HG03520 (cell line): Measurements from ENCODE around the gene MKI67.
"Not testable (repeated sequence)": the region's sequence is repeated elsewhere in the genome, so short reads cannot be mapped to it uniquely, and the experiment has no call there.

Experiments used
- ATAC-seq: cut with Tn5 transposase; IDR thresholded peaks from one replicate; pipeline ENCODE4 v1.9.1; 2021; ENCODE audit warnings: mild to moderate bottlenecking, moderate library complexity; ENCODE audit not compliant: unreplicated experiment

The MKI67 gene

GRCh38 chr10:128150561-128150960 lies 24.3 kb upstream of the MKI67 start:
- ATAC-seq = no peak

- ATAC-seq = peak; percentile 88
Measured at GRCh38 chr10:128150045-128150493, 23.8 kb upstream of the MKI67 start.

- no peak for ATAC-seq
Measured at GRCh38 chr10:128149267-128150014, 23.2 kb upstream of the MKI67 start.

- no peak for ATAC-seq
Measured at GRCh38 chr10:128147669-128148068, 21.4 kb upstream of the MKI67 start.

- ATAC-seq = peak; percentile 46
Measured at GRCh38 chr10:128147064-128147463, 20.8 kb upstream of the MKI67 start.

- ATAC-seq = no peak
Measured at GRCh38 chr10:128144547-128144946, 18.3 kb upstream of the MKI67 start.

GRCh38 chr10:128143531-128143930 lies 17.3 kb upstream of the MKI67 start:
- no peak for ATAC-seq

- ATAC-seq = no peak
Measured at GRCh38 chr10:128140425-128140824, 14.2 kb upstream of the MKI67 start.

GRCh38 chr10:128138429-128138828 lies 12.2 kb upstream of the MKI67 start:
- ATAC-seq = not testable (repeated sequence)

GRCh38 chr10:128137877-128138276 lies 11.7 kb upstream of the MKI67 start:
- ATAC-seq = no peak

- no peak for ATAC-seq
Measured at GRCh38 chr10:128130051-128130450, 3.8 kb upstream of the MKI67 start.

- no peak for ATAC-seq
Measured at GRCh38 chr10:128128582-128128981, 2.4 kb upstream of the MKI67 start.

GRCh38 chr10:128125416-128125943 lies 743 bp downstream of the MKI67 start:
- no peak for ATAC-seq

GRCh38 chr10:128124813-128125403 lies 1.3 kb downstream of the MKI67 start:
- ATAC-seq = no peak

GRCh38 chr10:128123846-128124245 lies 2.4 kb downstream of the MKI67 start:
- no peak for ATAC-seq

GRCh38 chr10:128122931-128123330 lies 3.3 kb downstream of the MKI67 start:
- ATAC-seq = no peak

GRCh38 chr10:128121750-128122412 lies 4.3 kb downstream of the MKI67 start:
- no peak for ATAC-seq

- no peak for ATAC-seq
Measured at GRCh38 chr10:128116851-128117615, 9.2 kb downstream of the MKI67 start.

GRCh38 chr10:128116187-128116586 lies 10.0 kb downstream of the MKI67 start:
- no peak for ATAC-seq

GRCh38 chr10:128115356-128115755 lies 10.9 kb downstream of the MKI67 start:
- ATAC-seq = no peak

GRCh38 chr10:128114901-128115300 lies 11.3 kb downstream of the MKI67 start:
- ATAC-seq = no peak
